Prostate gland (tissue), 2 donors: ENCODE data around the gene CLIP4.

ENCODE experiments used
- CTCF ChIP-seq, 4 experiments: fragments of 200-600 bp in 2 of 4; fragments of 450-650 bp in 2 of 4; sonication (generic) in 2 of 4; IDR thresholded peaks; 1 replicate in 3 of 4; 2 replicates in 1 of 4; pipeline ENCODE4 v1.5.1; 2016 to 2019; ENCODE audit warnings: antibody characterized with exemption in 4 of 4, mild to moderate bottlenecking in 2 of 4, moderate library complexity in 2 of 4
- POLR2A ChIP-seq: fragments of 450-650 bp; IDR thresholded peaks from one replicate; pipeline ENCODE4 v1.6.1; 2016; ENCODE audit warnings: antibody characterized with exemption, mild to moderate bottlenecking

GRCh38 chr2:29155578-29155977, 40.4 kb downstream of the CLIP4 start:
- TF ChIP-seq CTCF (IDR thresholded peaks at IDR 0.05), result no peak
- TF ChIP-seq POLR2A, result no peak
